Measurements from ENCODE around the gene AHCY. TPM values are rescaled to one million over a fixed set of nuclear protein-coding genes. Genes with fewer than 3 reads are reported as not detected.

The AHCY gene
- total RNA-seq, 1 experiment from 2014 or later = 265 TPM

DNA sequence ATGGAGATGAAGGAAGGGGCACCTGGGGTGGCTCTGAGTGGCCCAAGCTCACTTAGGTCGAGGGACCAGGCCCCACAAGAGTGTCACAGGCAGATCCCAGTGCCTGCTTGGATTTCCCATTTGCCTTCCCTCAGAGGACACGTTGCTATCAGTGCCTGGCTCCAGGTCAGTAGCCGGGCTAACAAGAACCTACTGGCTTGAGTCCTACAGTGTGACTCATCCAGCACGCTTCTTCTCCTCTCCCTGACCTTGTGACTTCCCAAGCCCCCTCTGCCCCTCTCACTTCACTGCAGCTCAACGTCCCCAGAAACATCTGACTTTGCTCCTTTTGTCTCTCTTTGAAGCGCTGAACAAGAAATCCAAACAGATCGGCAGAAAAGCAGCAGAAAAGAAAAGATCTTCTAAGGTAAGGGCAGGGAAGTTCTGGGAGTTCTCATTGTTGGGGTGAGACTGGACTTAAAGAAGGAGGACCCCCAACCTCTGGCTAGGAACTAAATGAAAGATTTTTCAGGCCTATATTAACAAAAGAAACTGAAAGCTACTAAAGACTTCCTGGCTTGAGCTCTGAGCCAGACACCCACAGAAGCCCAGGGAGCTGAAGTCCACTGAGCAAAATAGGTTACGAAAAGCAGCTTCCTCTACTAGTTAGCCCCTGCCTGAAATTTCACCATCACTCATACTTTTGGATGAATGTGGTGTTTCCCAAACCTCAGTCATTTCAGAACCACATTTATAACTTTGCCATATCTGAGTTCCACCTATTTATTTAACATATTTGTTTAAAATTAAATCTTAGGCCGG, 40.5 kb downstream of the AHCY start:
- ChIA-PET CTCF (no interaction called here), POLR2A (ENCODE audit: unreplicated experiment) (no interaction called here)
- H3K9me3 ChIP-seq (ENCODE audit: low read length) = no peaks in the 10 kb centered on the region
- no peak overlapping the region for H3K9ac ChIP-seq (ENCODE audit: low read length)
- no peaks in the 10 kb centered on the region for H3F3A ChIP-seq (ENCODE audit: low read length, unreplicated experiment)
- H3K4me2 ChIP-seq (ENCODE audit: low read length) = no peak overlapping the region
- H2AFZ ChIP-seq (ENCODE audit: low read length) = no peak overlapping the region
- no TSS peak for BruUV-seq (replicated peaks)
- H3K9me2 ChIP-seq (replicated peaks; ENCODE audit: low read length) = no peaks in the 10 kb centered on the region
- TF ChIP-seq, protein P1, sequence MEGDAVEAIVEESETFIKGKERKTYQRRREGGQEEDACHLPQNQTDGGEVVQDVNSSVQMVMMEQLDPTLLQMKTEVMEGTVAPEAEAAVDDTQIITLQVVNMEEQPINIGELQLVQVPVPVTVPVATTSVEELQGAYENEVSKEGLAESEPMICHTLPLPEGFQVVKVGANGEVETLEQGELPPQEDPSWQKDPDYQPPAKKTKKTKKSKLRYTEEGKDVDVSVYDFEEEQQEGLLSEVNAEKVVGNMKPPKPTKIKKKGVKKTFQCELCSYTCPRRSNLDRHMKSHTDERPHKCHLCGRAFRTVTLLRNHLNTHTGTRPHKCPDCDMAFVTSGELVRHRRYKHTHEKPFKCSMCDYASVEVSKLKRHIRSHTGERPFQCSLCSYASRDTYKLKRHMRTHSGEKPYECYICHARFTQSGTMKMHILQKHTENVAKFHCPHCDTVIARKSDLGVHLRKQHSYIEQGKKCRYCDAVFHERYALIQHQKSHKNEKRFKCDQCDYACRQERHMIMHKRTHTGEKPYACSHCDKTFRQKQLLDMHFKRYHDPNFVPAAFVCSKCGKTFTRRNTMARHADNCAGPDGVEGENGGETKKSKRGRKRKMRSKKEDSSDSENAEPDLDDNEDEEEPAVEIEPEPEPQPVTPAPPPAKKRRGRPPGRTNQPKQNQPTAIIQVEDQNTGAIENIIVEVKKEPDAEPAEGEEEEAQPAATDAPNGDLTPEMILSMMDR (conservative IDR thresholded peaks at IDR 0.05; ENCODE audit: low read depth, low read length) = no peak
- TF ChIP-seq EZH2phosphoT487 (IDR thresholded peaks at IDR 0.05; ENCODE audit: borderline replicate concordance, low read length) (no peak), EZH2 (IDR thresholded peaks at IDR 0.05; ENCODE audit: low read length, unreplicated experiment) (no peak)
- intact Hi-C loops (cut with micrococcal nuclease) = no loop called here
- H3K4me1 ChIP-seq (ENCODE audit: insufficient read depth, low read length) = no peaks in the 10 kb centered on the region
- H3K27ac ChIP-seq (ENCODE audit: low read length) = no peak overlapping the region
- H3K4me3 ChIP-seq (ENCODE audit: low read length) = no peak overlapping the region
- H3K79me2 ChIP-seq (ENCODE audit: low read length) = no peaks in the 10 kb centered on the region
- H3K36me3 ChIP-seq (ENCODE audit: low read depth, low read length) = no peaks in the 10 kb centered on the region
- no peaks in the 10 kb centered on the region for H4K20me1 ChIP-seq (ENCODE audit: low read length)
- ATAC-seq (no peak; the same call in 1 of the 2 replicates), DNase-seq (no peak)
- H3K27me3 ChIP-seq (ENCODE audit: low read length) = no peaks in the 10 kb centered on the region

DNA sequence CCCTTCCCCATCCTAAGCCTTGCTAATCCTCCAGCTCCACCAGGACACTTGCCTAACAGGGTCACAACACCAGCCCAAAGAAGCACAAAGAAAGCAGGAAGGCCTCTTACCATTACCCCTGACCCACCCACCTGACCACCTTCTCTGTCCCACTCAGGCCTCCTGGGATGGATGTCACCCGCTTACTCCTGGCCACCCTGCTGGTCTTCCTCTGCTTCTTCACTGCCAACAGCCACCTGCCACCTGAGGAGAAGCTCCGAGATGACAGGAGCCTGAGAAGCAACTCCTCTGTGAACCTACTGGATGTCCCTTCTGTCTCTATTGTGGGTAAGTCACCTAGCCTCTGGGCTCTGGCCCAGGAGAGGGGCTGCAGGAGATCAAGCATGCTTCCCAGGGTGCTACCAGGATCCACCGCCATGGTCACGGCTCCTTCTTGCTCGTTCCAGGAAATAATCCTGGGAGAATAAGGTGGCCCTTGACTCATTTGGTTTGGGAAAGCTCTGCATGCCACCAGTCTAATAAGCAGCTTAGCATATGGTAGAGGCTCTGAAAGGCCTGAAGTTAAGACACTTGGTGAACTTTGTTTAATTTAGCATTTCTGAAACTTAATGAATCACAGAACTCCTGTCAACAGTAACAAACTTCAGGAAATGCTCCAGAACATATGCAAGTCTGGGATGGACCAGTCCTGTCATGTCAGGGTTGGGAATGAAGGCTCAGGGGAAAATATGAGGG, 42.8 kb downstream of the AHCY start:
- H3K9ac ChIP-seq (ENCODE audit: low read length) = no peak overlapping the region

More for the DNA sequence above, 42.8 kb downstream of the AHCY start:
- ATAC-seq (no peak), DNase-seq (no peak)
- intact Hi-C loops (cut with micrococcal nuclease) = no loop called here
- Histone ChIP-seq H3K27me3 (ENCODE audit: low read length) (no peaks in the 10 kb centered on the region), H3F3A (ENCODE audit: low read length, unreplicated experiment) (no peaks in the 10 kb centered on the region), H2AFZ (ENCODE audit: low read length) (no peak overlapping the region), H3K9me3 (ENCODE audit: low read length) (no peaks in the 10 kb centered on the region), H4K20me1 (ENCODE audit: low read length) (no peaks in the 10 kb centered on the region), H3K9me2 (replicated peaks; ENCODE audit: low read length) (no peaks in the 10 kb centered on the region), H3K79me2 (ENCODE audit: low read length) (no peaks in the 10 kb centered on the region), H3K4me1 (ENCODE audit: insufficient read depth, low read length) (no peaks in the 10 kb centered on the region), H3K4me3 (ENCODE audit: low read length) (no peak overlapping the region), H3K27ac (ENCODE audit: low read length) (no peak overlapping the region), H3K4me2 (ENCODE audit: low read length) (no peak overlapping the region), H3K36me3 (ENCODE audit: low read depth, low read length) (no peaks in the 10 kb centered on the region)
- no peak for TF ChIP-seq EZH2 (IDR thresholded peaks at IDR 0.05; ENCODE audit: low read length, unreplicated experiment)
- no peak for TF ChIP-seq EZH2phosphoT487 (IDR thresholded peaks at IDR 0.05; ENCODE audit: borderline replicate concordance, low read length)
- TF ChIP-seq, protein P1 (conservative IDR thresholded peaks at IDR 0.05; ENCODE audit: low read depth, low read length) = no peak
- no TSS peak for BruUV-seq (replicated peaks)
- ChIA-PET CTCF (no interaction called here), POLR2A (ENCODE audit: unreplicated experiment) (no interaction called here)

Measured in PC-3 (cell line).